ENCODE results near the gene ZNF837. TPM values are rescaled to one million over a fixed set of nuclear protein-coding genes. Genes with fewer than 3 reads are reported as not detected.

ZNF837 gene
- total RNA-seq, 1 experiment from 2014 or later = 4.9 TPM

GRCh38 chr19:58409010-58409790 is 28.4 kb upstream of the ZNF837 start:
- CTCF ChIA-PET = interaction anchor here (0.5 to 1.0 kb wide), 6 partner anchors 42 to 461 kb away, joined by 3 to 7 read pairs (median 4); partner anchors contain the start of genes ZBTB45 and ZNF324B
- Mint-ChIP-seq H3K4me1 (peaks cover 18% of the 10 kb centered on the region), H3K27me3 (ENCODE audit: low read depth) (peaks cover 14% of the 10 kb centered on the region), H3K27ac (no peak overlapping the region), H3K36me3 (peaks cover under 1% of the 10 kb centered on the region), H3K4me3 (peak overlapping the region; percentile 91), H3K9me3 (no peaks in the 10 kb centered on the region)
- ATAC-seq = peak; percentile 10
- TF ChIP-seq ATF1 (CRISPR knock-in tag; IDR thresholded peaks at IDR 0.05) = no peak
- TF ChIP-seq EMX1 (CRISPR knock-in tag; IDR thresholded peaks at IDR 0.05) = 0 out of 2 replicates have a peak, but pooled peaks have one; percentile 28
- TF ChIP-seq CBFB (CRISPR knock-in tag; IDR thresholded peaks at IDR 0.05; ENCODE audit: low read depth) = no peak
- TF ChIP-seq KAT7 (CRISPR knock-in tag; IDR thresholded peaks at IDR 0.05; ENCODE audit: borderline replicate concordance) = 0 out of 2 replicates have a peak, but pooled peaks have one; percentile 17
- no peak for TF ChIP-seq NR3C1 (CRISPR knock-in tag; conservative IDR thresholded peaks at IDR 0.05; ENCODE audit: low read depth)
- POLR2A ChIA-PET = interaction anchor here (0.5 to 1.0 kb wide), 3 partner anchors 12 to 82 kb away, joined by 3 to 7 read pairs (median 4); partner anchors contain the start of genes ZNF324B and ZSCAN22
- peak; percentile 31 for DNase-seq (ENCODE audit: low spot score)

- Mint-ChIP-seq H3K27me3 (ENCODE audit: low read depth) (peaks cover 14% of the 10 kb centered on the region), H3K9me3 (no peaks in the 10 kb centered on the region), H3K4me3 (peak within 1 kb of the TSS; percentile 91), H3K4me1 (peaks cover 18% of the 10 kb centered on the region), H3K27ac (peak within 1 kb of the TSS; percentile 93; the same call in 1 of the 2 replicates), H3K36me3 (peaks cover 4% of the 10 kb centered on the region)
- ATAC-seq (peak; percentile 95), DNase-seq (ENCODE audit: low spot score) (peak; percentile 98)
- ChIA-PET CTCF (interaction anchor here (0.6 to 1.0 kb wide), 6 partner anchors 14 to 460 kb away, joined by 3 to 7 read pairs (median 4); partner anchors contain the start of genes ZBTB45 and ZNF324B), POLR2A (interaction anchor here (0.5 to 1.0 kb wide), 3 partner anchors 11 to 82 kb away, joined by 3 to 7 read pairs (median 4); partner anchors contain the start of genes ZNF324B and ZSCAN22)
- TF ChIP-seq ZBTB21 (CRISPR knock-in tag; IDR thresholded peaks at IDR 0.05; ENCODE audit: borderline replicate concordance) = 0 out of 2 replicates have a peak, but pooled peaks have one; percentile 26
- TF ChIP-seq ATF3 (CRISPR knock-in tag; conservative IDR thresholded peaks at IDR 0.05) = no peak
- no peak for TF ChIP-seq PRRX2 (CRISPR knock-in tag; IDR thresholded peaks at IDR 0.05)
- TF ChIP-seq USF2 (CRISPR knock-in tag; IDR thresholded peaks at IDR 0.05) = no peak; the same call in 1 of the 2 replicates
- TF ChIP-seq MLX (CRISPR knock-in tag; IDR thresholded peaks at IDR 0.05) = 0 out of 2 replicates have a peak, but pooled peaks have one; percentile 32
- TF ChIP-seq KAT7 (CRISPR knock-in tag; IDR thresholded peaks at IDR 0.05; ENCODE audit: borderline replicate concordance) = 0 out of 2 replicates have a peak, but pooled peaks have one; percentile 55
- no peak for TF ChIP-seq AFF4 (CRISPR knock-in tag; IDR thresholded peaks at IDR 0.05; ENCODE audit: borderline replicate concordance)
- no peak for TF ChIP-seq ZNF423 (CRISPR knock-in tag; IDR thresholded peaks at IDR 0.05)
- no peak for TF ChIP-seq ATF2 (CRISPR knock-in tag; IDR thresholded peaks at IDR 0.05; ENCODE audit: borderline replicate concordance, low read depth)
- TF ChIP-seq AR (CRISPR knock-in tag; IDR thresholded peaks at IDR 0.05) = no peak
- TF ChIP-seq RORB (CRISPR knock-in tag; IDR thresholded peaks at IDR 0.05) = no peak
- TF ChIP-seq ZNF416 (CRISPR knock-in tag; IDR thresholded peaks at IDR 0.05) = peak; percentile 83; the same call in 1 of the 2 replicates
- TF ChIP-seq CTCF (IDR thresholded peaks at IDR 0.05) = no peak
These were observed 27.6 kb upstream of the ZNF837 start, which contains the start of gene ZNF584 for GRCh38 chr19:58408152-58409009. Gene ZNF584 (plus strand): TSS chr19:58408649. CDS start chr19:58409148, 499 bp downstream.
